Colonic mucosa (tissue), 4 donors: ENCODE results near the gene EML5. TPM values are rescaled to one million over a fixed set of nuclear protein-coding genes. Genes with fewer than 3 reads are reported as not detected.

Experiments
- DNase-seq: peaks from one replicate; pipeline ENCODE4 v3.0.0-alpha.2; 2020
- H3K27ac ChIP-seq: fragments of 200-600 bp; one replicate; pipeline ENCODE4 v1.8.0; 2021
- H3K27me3 ChIP-seq: fragments of 200-600 bp; one replicate; pipeline ENCODE4 v1.8.0; 2021
- H3K36me3 ChIP-seq: fragments of 200-600 bp; one replicate; pipeline ENCODE4 v1.8.0; 2021
- H3K4me1 ChIP-seq: fragments of 200-600 bp; one replicate; pipeline ENCODE4 v1.8.0; 2021; ENCODE audit warnings: mild to moderate bottlenecking
- H3K4me3 ChIP-seq: fragments of 200-600 bp; one replicate; pipeline ENCODE4 v1.8.0; 2021
- H3K9ac ChIP-seq, 2 donors: one replicate each; pipeline ENCODE4 v1.7.0; 2013; ENCODE audit warnings: control low read depth in 2 of 2, low read depth in 2 of 2, low read length in 2 of 2
- H3K9me3 ChIP-seq: fragments of 200-600 bp; one replicate; pipeline ENCODE4 v1.8.0; 2021
- CTCF ChIP-seq: fragments of 200-600 bp; IDR thresholded peaks from one replicate; pipeline ENCODE4 v1.8.0; 2022; ENCODE audit warnings: antibody characterized with exemption, mild to moderate bottlenecking
- intact Hi-C: fragments of 100-400 bp; cut with DNase I; formaldehyde crosslinking; loops from one replicate; pipeline ENCODE4 v1.14.1; 2022
- total RNA-seq, 2 donors: library from RNA; stranded (reverse); fragmentation: NEBNext Ultra II Directional in 1 of 2; extraction: Animal tissue kit (Norgen Biotek cat#: 25700) in 1 of 2; gene quantifications; one replicate each; pipeline ENCODE4 v1.2.1, GENCODE V29; 2021
- donor health status: healthy.
- donor health status: DM: no; HTN: no; CAD: no.
- donor health status: DM: no; HTN: no; CAD: no.

The EML5 gene
- total RNA-seq, 2 donors from 2014 or later, result 0.93 to 1.2 TPM

- intact Hi-C loops, result no loop called here
- Histone ChIP-seq H3K9me3 (no peaks in the 10 kb centered on the region), H3K4me1 (no peaks in the 10 kb centered on the region), H3K27ac (no peak overlapping the region), H3K27me3 (no peaks in the 10 kb centered on the region), H3K9ac (no peak overlapping the region), H3K36me3 (peaks cover 20% of the 10 kb centered on the region), H3K4me3 (no peak overlapping the region)
- TF ChIP-seq CTCF, result no peak
- DNase-seq, result no peak
Measured at GRCh38 chr14:88576222-88576621, 216.5 kb downstream of the EML5 start.

GRCh38 chr14:88572117-88572516, 220.6 kb downstream of the EML5 start:
- Histone ChIP-seq H3K4me1 (no peaks in the 10 kb centered on the region), H3K4me3 (no peak overlapping the region), H3K27me3 (no peaks in the 10 kb centered on the region), H3K27ac (no peak overlapping the region), H3K36me3 (peaks cover 13% of the 10 kb centered on the region), H3K9ac (no peak overlapping the region), H3K9me3 (no peaks in the 10 kb centered on the region)
- TF ChIP-seq CTCF, result no peak
- intact Hi-C loops, result no loop called here
- no peak for DNase-seq

GRCh38 chr14:88568196-88568595, 224.6 kb downstream of the EML5 start:
- Histone ChIP-seq H3K36me3 (peaks cover 7% of the 10 kb centered on the region), H3K9ac (no peak overlapping the region), H3K27ac (no peak overlapping the region), H3K4me1 (no peaks in the 10 kb centered on the region), H3K27me3 (no peaks in the 10 kb centered on the region), H3K9me3 (no peaks in the 10 kb centered on the region), H3K4me3 (no peak overlapping the region)
- intact Hi-C loops, result no loop called here
- DNase-seq, result no peak
- no peak for TF ChIP-seq CTCF

GRCh38 chr14:88565427-88565826, 227.3 kb downstream of the EML5 start:
- DNase-seq, result no peak
- H3K9me3 ChIP-seq, result no peaks in the 10 kb centered on the region
- intact Hi-C loops, result no loop called here
- H3K36me3 ChIP-seq, result no peaks in the 10 kb centered on the region
- no peaks in the 10 kb centered on the region for H3K27me3 ChIP-seq
- no peak overlapping the region for H3K4me3 ChIP-seq
- H3K27ac ChIP-seq, result no peak overlapping the region
- no peaks in the 10 kb centered on the region for H3K4me1 ChIP-seq
- TF ChIP-seq CTCF, result no peak
- H3K9ac ChIP-seq, result no peak overlapping the region

GRCh38 chr14:88563845-88564244, 228.9 kb downstream of the EML5 start:
- no peaks in the 10 kb centered on the region for H3K9me3 ChIP-seq
- intact Hi-C loops, result no loop called here
- H3K27me3 ChIP-seq, result no peaks in the 10 kb centered on the region
- no peak overlapping the region for H3K27ac ChIP-seq
- no peaks in the 10 kb centered on the region for H3K36me3 ChIP-seq
- no peak for TF ChIP-seq CTCF
- H3K9ac ChIP-seq, result peak overlapping the region; percentile 77 to 88
- H3K4me1 ChIP-seq, result no peaks in the 10 kb centered on the region
- no peak for DNase-seq
- H3K4me3 ChIP-seq, result peak overlapping the region; percentile 77
